ENCODE data around the gene ANKRD18A. TPM values are rescaled to one million over a fixed set of nuclear protein-coding genes. Genes with fewer than 3 reads are reported as not detected.

Gene ANKRD18A
- total and polyA plus RNA-seq, 2 of the 13 experiments (the other 11 are each of a cell fraction or from before 2014, with no cell fraction given), result 5.9 to 7.6 TPM

GRCh38 chr9:38521762-38522161, 98.6 kb downstream of the ANKRD18A start:
- in situ Hi-C loops (cut with HindIII; ENCODE audit: extremely low pct_ligation_motif_present, low pct_unique_long_range_greater_than_20kb) (no loop called here), intact Hi-C loops (cut with micrococcal nuclease; ENCODE audit: unreplicated experiment) (no loop called here)
- WGBS (ENCODE audit: low lambda C conversion rate), result 5% methylated on average over 2 of the region's 2 CpGs
- H3K4me2 ChIP-seq (ENCODE audit: low read depth, low read length), result no peak overlapping the region
- no TSS peak for BruUV-seq (replicated peaks)
- H3K27me3 ChIP-seq (ENCODE audit: control insufficient read depth in 1 of 2, insufficient read depth in 2 of 2, low read length in 2 of 2), result peaks cover 0 to 5% of the 10 kb centered on the region in 2 experiments; a peak in 1 of 5 replicates
- no peak overlapping the region for H3K27ac ChIP-seq (ENCODE audit: extremely low read length, insufficient read depth, low read length)
- DNase-seq (ENCODE audit: low spot score), result no peak
- ChIA-PET CTCF (ENCODE audit: low intra/inter-chr PET ratio, low total read pairs) (no interaction called here), POLR2A (no interaction called here)
- H3K36me3 ChIP-seq (replicated peaks in 1 of 2; ENCODE audit: control insufficient read depth in 1 of 2, insufficient read depth in 2 of 2, low read length in 2 of 2), result no peaks in the 10 kb centered on the region
- no peak overlapping the region for H3K9ac ChIP-seq (ENCODE audit: insufficient read depth, low read depth, low read length)
- H3K79me2 ChIP-seq (ENCODE audit: insufficient read depth, low read length), result no peaks in the 10 kb centered on the region
- no peak for ATAC-seq
- H3K9me3 ChIP-seq (ENCODE audit: low read length), result no peaks in the 10 kb centered on the region
- no peaks in the 10 kb centered on the region for H4K20me1 ChIP-seq (ENCODE audit: insufficient read depth, low read length)
- no peak for FAIRE-seq
- no peak overlapping the region for H2AFZ ChIP-seq (ENCODE audit: low read length)
- no peak overlapping the region for H3K4me3 ChIP-seq (replicated peaks in 1 of 3; ENCODE audit: insufficient read depth in 1 of 3, low read depth in 2 of 3, low read length in 3 of 3)
- H3K4me1 ChIP-seq (ENCODE audit: insufficient read depth, low read length), result peaks cover under 1% of the 10 kb centered on the region; the same call in 1 of the 2 replicates
- TF ChIP-seq ZNF138 (CRISPR knock-in tag; IDR thresholded peaks at IDR 0.05; ENCODE audit: low read depth) (no peak), ONECUT2 (CRISPR knock-in tag; IDR thresholded peaks at IDR 0.05) (no peak), POLR2G (IDR thresholded peaks at IDR 0.05; ENCODE audit: low read depth, low read length) (no peak), MYPOP (CRISPR knock-in tag; IDR thresholded peaks at IDR 0.05) (no peak)
- TF ChIP-seq, protein P1, sequence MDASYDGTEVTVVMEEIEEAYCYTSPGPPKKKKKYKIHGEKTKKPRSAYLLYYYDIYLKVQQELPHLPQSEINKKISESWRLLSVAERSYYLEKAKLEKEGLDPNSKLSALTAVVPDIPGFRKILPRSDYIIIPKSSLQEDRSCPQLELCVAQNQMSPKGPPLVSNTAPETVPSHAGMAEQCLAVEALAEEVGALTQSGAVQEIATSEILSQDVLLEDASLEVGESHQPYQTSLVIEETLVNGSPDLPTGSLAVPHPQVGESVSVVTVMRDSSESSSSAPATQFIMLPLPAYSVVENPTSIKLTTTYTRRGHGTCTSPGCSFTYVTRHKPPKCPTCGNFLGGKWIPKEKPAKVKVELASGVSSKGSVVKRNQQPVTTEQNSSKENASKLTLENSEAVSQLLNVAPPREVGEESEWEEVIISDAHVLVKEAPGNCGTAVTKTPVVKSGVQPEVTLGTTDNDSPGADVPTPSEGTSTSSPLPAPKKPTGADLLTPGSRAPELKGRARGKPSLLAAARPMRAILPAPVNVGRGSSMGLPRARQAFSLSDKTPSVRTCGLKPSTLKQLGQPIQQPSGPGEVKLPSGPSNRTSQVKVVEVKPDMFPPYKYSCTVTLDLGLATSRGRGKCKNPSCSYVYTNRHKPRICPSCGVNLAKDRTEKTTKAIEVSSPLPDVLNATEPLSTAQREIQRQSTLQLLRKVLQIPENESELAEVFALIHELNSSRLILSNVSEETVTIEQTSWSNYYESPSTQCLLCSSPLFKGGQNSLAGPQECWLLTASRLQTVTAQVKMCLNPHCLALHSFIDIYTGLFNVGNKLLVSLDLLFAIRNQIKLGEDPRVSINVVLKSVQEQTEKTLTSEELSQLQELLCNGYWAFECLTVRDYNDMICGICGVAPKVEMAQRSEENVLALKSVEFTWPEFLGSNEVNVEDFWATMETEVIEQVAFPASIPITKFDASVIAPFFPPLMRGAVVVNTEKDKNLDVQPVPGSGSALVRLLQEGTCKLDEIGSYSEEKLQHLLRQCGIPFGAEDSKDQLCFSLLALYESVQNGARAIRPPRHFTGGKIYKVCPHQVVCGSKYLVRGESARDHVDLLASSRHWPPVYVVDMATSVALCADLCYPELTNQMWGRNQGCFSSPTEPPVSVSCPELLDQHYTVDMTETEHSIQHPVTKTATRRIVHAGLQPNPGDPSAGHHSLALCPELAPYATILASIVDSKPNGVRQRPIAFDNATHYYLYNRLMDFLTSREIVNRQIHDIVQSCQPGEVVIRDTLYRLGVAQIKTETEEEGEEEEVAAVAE (CRISPR knock-in tag; IDR thresholded peaks at IDR 0.05; ENCODE audit: borderline replicate concordance), result no peak
- TF ChIP-seq, protein P2, sequence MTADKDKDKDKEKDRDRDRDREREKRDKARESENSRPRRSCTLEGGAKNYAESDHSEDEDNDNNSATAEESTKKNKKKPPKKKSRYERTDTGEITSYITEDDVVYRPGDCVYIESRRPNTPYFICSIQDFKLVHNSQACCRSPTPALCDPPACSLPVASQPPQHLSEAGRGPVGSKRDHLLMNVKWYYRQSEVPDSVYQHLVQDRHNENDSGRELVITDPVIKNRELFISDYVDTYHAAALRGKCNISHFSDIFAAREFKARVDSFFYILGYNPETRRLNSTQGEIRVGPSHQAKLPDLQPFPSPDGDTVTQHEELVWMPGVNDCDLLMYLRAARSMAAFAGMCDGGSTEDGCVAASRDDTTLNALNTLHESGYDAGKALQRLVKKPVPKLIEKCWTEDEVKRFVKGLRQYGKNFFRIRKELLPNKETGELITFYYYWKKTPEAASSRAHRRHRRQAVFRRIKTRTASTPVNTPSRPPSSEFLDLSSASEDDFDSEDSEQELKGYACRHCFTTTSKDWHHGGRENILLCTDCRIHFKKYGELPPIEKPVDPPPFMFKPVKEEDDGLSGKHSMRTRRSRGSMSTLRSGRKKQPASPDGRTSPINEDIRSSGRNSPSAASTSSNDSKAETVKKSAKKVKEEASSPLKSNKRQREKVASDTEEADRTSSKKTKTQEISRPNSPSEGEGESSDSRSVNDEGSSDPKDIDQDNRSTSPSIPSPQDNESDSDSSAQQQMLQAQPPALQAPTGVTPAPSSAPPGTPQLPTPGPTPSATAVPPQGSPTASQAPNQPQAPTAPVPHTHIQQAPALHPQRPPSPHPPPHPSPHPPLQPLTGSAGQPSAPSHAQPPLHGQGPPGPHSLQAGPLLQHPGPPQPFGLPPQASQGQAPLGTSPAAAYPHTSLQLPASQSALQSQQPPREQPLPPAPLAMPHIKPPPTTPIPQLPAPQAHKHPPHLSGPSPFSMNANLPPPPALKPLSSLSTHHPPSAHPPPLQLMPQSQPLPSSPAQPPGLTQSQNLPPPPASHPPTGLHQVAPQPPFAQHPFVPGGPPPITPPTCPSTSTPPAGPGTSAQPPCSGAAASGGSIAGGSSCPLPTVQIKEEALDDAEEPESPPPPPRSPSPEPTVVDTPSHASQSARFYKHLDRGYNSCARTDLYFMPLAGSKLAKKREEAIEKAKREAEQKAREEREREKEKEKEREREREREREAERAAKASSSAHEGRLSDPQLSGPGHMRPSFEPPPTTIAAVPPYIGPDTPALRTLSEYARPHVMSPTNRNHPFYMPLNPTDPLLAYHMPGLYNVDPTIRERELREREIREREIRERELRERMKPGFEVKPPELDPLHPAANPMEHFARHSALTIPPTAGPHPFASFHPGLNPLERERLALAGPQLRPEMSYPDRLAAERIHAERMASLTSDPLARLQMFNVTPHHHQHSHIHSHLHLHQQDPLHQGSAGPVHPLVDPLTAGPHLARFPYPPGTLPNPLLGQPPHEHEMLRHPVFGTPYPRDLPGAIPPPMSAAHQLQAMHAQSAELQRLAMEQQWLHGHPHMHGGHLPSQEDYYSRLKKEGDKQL (CRISPR knock-in tag; IDR thresholded peaks at IDR 0.05; ENCODE audit: low read depth), result no peak
- TF ChIP-seq, protein P3, sequence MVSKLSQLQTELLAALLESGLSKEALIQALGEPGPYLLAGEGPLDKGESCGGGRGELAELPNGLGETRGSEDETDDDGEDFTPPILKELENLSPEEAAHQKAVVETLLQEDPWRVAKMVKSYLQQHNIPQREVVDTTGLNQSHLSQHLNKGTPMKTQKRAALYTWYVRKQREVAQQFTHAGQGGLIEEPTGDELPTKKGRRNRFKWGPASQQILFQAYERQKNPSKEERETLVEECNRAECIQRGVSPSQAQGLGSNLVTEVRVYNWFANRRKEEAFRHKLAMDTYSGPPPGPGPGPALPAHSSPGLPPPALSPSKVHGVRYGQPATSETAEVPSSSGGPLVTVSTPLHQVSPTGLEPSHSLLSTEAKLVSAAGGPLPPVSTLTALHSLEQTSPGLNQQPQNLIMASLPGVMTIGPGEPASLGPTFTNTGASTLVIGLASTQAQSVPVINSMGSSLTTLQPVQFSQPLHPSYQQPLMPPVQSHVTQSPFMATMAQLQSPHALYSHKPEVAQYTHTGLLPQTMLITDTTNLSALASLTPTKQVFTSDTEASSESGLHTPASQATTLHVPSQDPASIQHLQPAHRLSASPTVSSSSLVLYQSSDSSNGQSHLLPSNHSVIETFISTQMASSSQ (IDR thresholded peaks at IDR 0.05; ENCODE audit: low read depth), result no peak
- TF ChIP-seq, protein P3 (CRISPR knock-in tag; IDR thresholded peaks at IDR 0.05; ENCODE audit: borderline replicate concordance), result no peak
